ENCODE data around the gene ARF1.

ARF1 gene

GRCh38 chr1:228091084-228091483 lies 8.6 kb downstream of the ARF1 start:
- TF ChIP-seq MYC (IDR thresholded peaks at IDR 0.05; ENCODE audit: low read depth, low read length) (no peak), POLR2A (IDR thresholded peaks at IDR 0.05; ENCODE audit: extremely low read depth, insufficient read length) (no peak)
- TF ChIP-seq, protein P1, sequence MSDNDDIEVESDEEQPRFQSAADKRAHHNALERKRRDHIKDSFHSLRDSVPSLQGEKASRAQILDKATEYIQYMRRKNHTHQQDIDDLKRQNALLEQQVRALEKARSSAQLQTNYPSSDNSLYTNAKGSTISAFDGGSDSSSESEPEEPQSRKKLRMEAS (IDR thresholded peaks at IDR 0.05; ENCODE audit: low read depth, low read length), result no peak
- TF ChIP-seq, protein P2, sequence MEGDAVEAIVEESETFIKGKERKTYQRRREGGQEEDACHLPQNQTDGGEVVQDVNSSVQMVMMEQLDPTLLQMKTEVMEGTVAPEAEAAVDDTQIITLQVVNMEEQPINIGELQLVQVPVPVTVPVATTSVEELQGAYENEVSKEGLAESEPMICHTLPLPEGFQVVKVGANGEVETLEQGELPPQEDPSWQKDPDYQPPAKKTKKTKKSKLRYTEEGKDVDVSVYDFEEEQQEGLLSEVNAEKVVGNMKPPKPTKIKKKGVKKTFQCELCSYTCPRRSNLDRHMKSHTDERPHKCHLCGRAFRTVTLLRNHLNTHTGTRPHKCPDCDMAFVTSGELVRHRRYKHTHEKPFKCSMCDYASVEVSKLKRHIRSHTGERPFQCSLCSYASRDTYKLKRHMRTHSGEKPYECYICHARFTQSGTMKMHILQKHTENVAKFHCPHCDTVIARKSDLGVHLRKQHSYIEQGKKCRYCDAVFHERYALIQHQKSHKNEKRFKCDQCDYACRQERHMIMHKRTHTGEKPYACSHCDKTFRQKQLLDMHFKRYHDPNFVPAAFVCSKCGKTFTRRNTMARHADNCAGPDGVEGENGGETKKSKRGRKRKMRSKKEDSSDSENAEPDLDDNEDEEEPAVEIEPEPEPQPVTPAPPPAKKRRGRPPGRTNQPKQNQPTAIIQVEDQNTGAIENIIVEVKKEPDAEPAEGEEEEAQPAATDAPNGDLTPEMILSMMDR (IDR thresholded peaks at IDR 0.05; ENCODE audit: low read depth, low read length), result no peak
- DNase-seq (ENCODE audit: low read depth), result no peak
- H3K4me3 ChIP-seq (ENCODE audit: low read depth, low read length), result no peak overlapping the region

- no peak overlapping the region for H3K4me3 ChIP-seq (ENCODE audit: low read depth, low read length)
- TF ChIP-seq, protein P1 (IDR thresholded peaks at IDR 0.05; ENCODE audit: low read depth, low read length), result no peak
- TF ChIP-seq MYC (IDR thresholded peaks at IDR 0.05; ENCODE audit: low read depth, low read length), result no peak
- TF ChIP-seq, protein P2 (IDR thresholded peaks at IDR 0.05; ENCODE audit: low read depth, low read length), result no peak
- no peak for TF ChIP-seq POLR2A (IDR thresholded peaks at IDR 0.05; ENCODE audit: extremely low read depth, insufficient read length)
- DNase-seq (ENCODE audit: low read depth), result no peak
Measured at GRCh38 chr1:228092342-228093049, 10.0 kb downstream of the ARF1 start.

GRCh38 chr1:228093050-228093906 lies 10.8 kb downstream of the ARF1 start:
- DNase-seq (ENCODE audit: low read depth), result no peak
- H3K4me3 ChIP-seq (ENCODE audit: low read depth, low read length), result no peak overlapping the region
- TF ChIP-seq POLR2A (IDR thresholded peaks at IDR 0.05; ENCODE audit: extremely low read depth, insufficient read length), result no peak
- no peak for TF ChIP-seq MYC (IDR thresholded peaks at IDR 0.05; ENCODE audit: low read depth, low read length)
- TF ChIP-seq, protein P2 (IDR thresholded peaks at IDR 0.05; ENCODE audit: low read depth, low read length), result no peak
- TF ChIP-seq, protein P1 (IDR thresholded peaks at IDR 0.05; ENCODE audit: low read depth, low read length), result no peak

- TF ChIP-seq POLR2A (IDR thresholded peaks at IDR 0.05; ENCODE audit: extremely low read depth, insufficient read length) (no peak), MYC (IDR thresholded peaks at IDR 0.05; ENCODE audit: low read depth, low read length) (no peak)
- TF ChIP-seq, protein P2 (IDR thresholded peaks at IDR 0.05; ENCODE audit: low read depth, low read length), result no peak
- TF ChIP-seq, protein P1 (IDR thresholded peaks at IDR 0.05; ENCODE audit: low read depth, low read length), result no peak
- peak; percentile 20 for DNase-seq (ENCODE audit: low read depth)
Measured at GRCh38 chr1:228094432-228095016, 12.0 kb downstream of the ARF1 start.

DNA sequence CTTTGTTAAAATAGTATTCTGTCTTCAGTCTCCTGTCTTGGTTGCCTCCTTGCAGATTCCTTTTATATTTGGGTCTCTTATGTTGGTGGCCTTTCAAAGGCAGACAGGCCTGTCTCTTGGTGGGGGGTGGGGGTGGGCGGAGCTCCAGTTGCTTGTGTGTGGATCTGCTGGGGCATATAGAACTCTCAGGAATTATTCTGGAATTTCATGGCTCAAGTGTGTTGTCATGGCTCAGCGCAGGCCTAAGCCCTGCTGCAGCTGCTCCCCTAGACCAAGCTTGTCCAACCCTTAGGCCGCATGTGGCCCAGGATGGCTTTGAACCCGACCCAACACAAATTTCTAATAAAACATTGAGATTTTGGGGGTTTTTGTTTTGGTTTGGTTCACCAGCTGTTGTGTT lies 12.7 kb downstream of the ARF1 start:
- no peak for DNase-seq (ENCODE audit: low read depth)
- no peak for TF ChIP-seq POLR2A (IDR thresholded peaks at IDR 0.05; ENCODE audit: extremely low read depth, insufficient read length)
- no peak for TF ChIP-seq MYC (IDR thresholded peaks at IDR 0.05; ENCODE audit: low read depth, low read length)
- TF ChIP-seq, protein P1 (IDR thresholded peaks at IDR 0.05; ENCODE audit: low read depth, low read length), result no peak
- TF ChIP-seq, protein P2 (IDR thresholded peaks at IDR 0.05; ENCODE audit: low read depth, low read length), result no peak
- H3K4me3 ChIP-seq (ENCODE audit: low read depth, low read length), result no peak overlapping the region

More at GRCh38 chr1:228094432-228095016, 12.0 kb downstream of the ARF1 start:
- H3K4me3 ChIP-seq (ENCODE audit: low read depth, low read length), result no peak overlapping the region

Measured in NB4 (cell line).